ENCODE results near the gene FOXN4.

FOXN4 gene

GRCh38 chr12:109255377-109255776 lies 53.7 kb downstream of the FOXN4 start:
- no peak for DNase-seq

GRCh38 chr12:109253913-109254544 lies 55.1 kb downstream of the FOXN4 start:
- no peak for DNase-seq

GRCh38 chr12:109252799-109253198 lies 56.3 kb downstream of the FOXN4 start:
- DNase-seq = no peak

GRCh38 chr12:109250523-109250922 lies 58.6 kb downstream of the FOXN4 start:
- DNase-seq = peak in 1 of 3 experiments; percentile 10

GRCh38 chr12:109247831-109248654 lies 61.0 kb downstream of the FOXN4 start:
- peak in 1 of 3 experiments; percentile 12 for DNase-seq

GRCh38 chr12:109246221-109246620 lies 62.9 kb downstream of the FOXN4 start:
- no peak for DNase-seq

GRCh38 chr12:109244073-109244472 lies 65.0 kb downstream of the FOXN4 start:
- no peak for DNase-seq

GRCh38 chr12:109241936-109242335 lies 67.1 kb downstream of the FOXN4 start:
- no peak for DNase-seq

GRCh38 chr12:109240365-109240764 lies 68.7 kb downstream of the FOXN4 start:
- no peak for DNase-seq

- no peak for DNase-seq
These were observed 69.4 kb downstream of the FOXN4 start for GRCh38 chr12:109239691-109240090.

- no peak for DNase-seq
These were observed 69.9 kb downstream of the FOXN4 start for GRCh38 chr12:109239179-109239578.

GRCh38 chr12:109236257-109236656 lies 72.8 kb downstream of the FOXN4 start:
- no peak for DNase-seq

- DNase-seq = no peak
These were observed 75.1 kb downstream of the FOXN4 start for GRCh38 chr12:109234012-109234411.

- DNase-seq = no peak
These were observed 76.4 kb downstream of the FOXN4 start for GRCh38 chr12:109232731-109233130.

GRCh38 chr12:109230193-109230592 lies 78.9 kb downstream of the FOXN4 start:
- no peak for DNase-seq

GRCh38 chr12:109228664-109229063 lies 80.4 kb downstream of the FOXN4 start:
- no peak for DNase-seq

All from NCI-H1417 (cell line).